AG08395 (cell line): ENCODE measurements around the gene PID1.
A peak's percentile ranks its signal among the peaks of the same experiment; 100 is the strongest.

ENCODE experiments used
- DNase-seq: peaks from one replicate; pipeline ENCODE4 v3.0.0; 2012; ENCODE audit warnings: mixed read lengths, low spot score

PID1 gene

GRCh38 chr2:229261076-229261475 is 10.0 kb downstream of the PID1 start:
- no peak for DNase-seq

DNA sequence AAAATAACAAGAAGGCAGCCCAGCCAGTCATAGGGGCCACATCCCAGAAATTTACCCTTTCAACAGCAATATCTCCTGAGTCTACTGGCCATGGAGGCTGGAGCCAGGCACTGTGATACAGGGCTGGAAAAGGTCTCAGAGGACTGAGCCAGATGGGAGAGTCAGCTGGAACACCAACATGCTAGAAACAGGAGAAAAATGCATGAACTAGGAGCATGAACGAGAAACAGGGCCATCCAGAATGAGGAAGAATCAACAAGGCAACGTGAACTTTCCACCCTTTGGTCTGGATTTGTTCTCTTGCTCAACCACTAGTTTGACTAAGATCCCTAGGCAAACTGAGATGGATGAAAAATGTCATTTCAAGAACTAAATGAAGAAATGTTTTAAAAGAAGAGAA is 13.1 kb downstream of the PID1 start:
- no peak for DNase-seq

- no peak for DNase-seq
Observed at GRCh38 chr2:229256376-229256775, 14.7 kb downstream of the PID1 start.

GRCh38 chr2:229254206-229254605 is 16.9 kb downstream of the PID1 start:
- no peak for DNase-seq

DNA sequence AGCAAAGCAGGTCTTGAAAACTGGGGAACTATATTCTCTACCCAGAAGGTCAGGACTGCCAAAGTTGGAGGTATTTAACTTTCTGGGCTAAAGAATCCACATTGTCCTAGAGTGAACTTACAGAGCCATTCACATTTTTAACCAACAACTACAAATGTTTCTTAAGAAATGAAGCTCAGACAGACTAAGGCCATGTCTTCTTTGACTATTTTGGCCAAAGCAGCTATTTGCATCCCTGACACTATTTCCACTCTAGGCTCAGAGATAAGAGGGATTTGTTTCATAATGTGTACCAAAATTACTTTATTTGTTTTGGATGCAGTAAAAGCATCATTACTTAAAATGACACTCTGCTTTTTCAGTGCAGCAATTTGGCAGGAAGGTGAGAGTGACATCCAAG is 18.1 kb downstream of the PID1 start:
- no peak for DNase-seq

GRCh38 chr2:229252280-229252679 is 18.8 kb downstream of the PID1 start:
- DNase-seq, result no peak

DNA sequence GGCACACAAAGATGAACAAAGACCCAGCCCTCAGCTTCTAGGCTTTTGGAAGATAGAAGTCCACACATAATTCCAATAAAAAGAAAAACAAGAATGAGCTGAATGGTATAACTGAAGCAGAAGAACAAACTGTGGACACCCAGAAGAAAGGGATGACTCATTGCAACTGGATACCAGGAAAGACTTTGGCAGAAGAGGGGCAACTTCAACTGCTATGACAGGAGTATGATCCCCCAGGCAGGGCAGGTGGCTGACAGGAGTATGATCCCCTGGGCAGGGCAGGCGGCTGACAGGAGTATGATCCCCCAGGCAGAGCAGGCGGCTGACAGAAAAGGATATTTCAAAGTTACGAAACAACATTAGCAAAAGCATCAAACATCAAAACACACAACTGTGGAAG is 21.6 kb downstream of the PID1 start:
- no peak for DNase-seq

DNA sequence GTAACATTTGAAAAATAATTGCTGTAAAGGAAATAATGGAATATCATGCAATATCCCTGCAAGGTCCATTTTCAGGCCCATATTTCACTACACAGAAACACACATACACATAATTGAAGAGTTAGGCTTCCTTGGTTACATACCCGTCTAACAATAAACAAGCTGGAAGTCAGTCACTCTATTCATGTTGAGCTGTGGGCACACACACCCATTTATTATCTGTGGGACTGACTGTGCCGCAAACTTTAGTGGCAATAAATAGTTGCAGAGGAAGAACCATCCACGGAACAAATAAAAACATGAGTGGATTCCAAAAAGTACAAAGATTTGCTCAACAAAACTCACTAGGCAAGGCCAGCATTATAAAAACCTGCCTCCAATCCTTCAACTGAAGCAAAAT is 24.8 kb downstream of the PID1 start:
- no peak for DNase-seq

- DNase-seq, result no peak
Observed at GRCh38 chr2:229244975-229245374, 26.1 kb downstream of the PID1 start.

GRCh38 chr2:229243890-229244560 is 27.1 kb downstream of the PID1 start:
- no peak for DNase-seq

- no peak for DNase-seq
Observed at GRCh38 chr2:229240984-229241491, 30.0 kb downstream of the PID1 start.

DNA sequence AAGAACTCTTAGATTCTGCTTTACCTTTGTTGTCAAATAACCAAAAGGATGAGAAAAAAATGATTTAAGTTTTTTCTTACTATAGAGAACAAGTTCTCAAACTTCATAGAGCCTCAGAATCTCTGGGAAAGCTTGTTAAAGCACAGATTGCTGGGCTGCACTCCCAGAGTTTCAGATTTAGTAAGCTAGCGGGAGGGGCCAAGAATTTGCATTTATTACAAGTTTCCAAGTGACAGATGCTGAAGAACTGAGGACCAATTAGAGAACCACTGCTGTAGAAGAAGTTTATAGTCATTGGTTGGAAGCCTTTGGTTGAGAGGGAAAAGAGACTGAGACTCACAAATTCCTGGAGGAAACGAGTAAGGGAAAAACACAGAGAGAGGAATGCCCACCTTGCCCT is 32.1 kb downstream of the PID1 start:
- DNase-seq, result no peak

GRCh38 chr2:229237270-229237669 is 33.8 kb downstream of the PID1 start:
- no peak for DNase-seq

DNA sequence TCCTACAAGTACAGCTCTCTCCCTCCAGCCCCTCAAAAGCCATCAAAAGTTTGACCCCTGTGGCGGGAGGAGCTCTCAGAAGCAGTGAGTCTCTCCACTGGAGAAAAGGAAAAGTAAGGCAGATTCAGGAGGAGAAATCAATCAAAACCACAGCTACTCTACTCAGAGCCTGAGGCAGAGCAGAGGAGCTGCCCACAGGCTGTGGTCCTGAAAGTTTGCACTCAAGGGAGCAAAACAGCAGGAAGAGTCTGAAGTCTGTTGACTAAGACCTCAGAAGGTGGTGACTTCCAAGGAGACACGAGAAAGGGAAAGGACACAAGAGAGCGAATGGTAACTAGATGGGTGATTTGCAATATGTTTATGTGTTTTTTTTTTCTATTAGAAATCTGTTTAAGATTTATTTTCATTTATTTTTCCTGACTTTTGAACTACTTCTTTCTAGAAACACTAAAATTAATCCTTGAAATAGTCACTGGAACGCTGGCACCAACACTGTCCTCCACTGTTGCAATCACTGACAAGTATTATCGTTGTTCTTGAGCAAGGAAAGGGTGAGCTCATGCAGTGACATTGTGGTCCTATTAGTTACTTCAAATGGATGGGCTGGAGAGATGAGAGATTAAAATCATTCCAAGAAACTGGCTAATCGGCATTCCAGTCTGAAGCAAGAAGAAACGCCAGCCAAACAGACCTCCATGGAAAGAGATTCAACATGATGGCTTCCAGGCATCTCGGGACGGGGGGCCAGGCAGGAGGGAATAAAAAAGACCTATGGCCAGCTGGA is 35.8 kb downstream of the PID1 start:
- peak; percentile 41 for DNase-seq

- no peak for DNase-seq
Observed at GRCh38 chr2:229231885-229232284, 39.2 kb downstream of the PID1 start.

- no peak for DNase-seq
Observed at GRCh38 chr2:229231328-229231868, 39.7 kb downstream of the PID1 start.

GRCh38 chr2:229230911-229231310 is 40.2 kb downstream of the PID1 start:
- no peak for DNase-seq

DNA sequence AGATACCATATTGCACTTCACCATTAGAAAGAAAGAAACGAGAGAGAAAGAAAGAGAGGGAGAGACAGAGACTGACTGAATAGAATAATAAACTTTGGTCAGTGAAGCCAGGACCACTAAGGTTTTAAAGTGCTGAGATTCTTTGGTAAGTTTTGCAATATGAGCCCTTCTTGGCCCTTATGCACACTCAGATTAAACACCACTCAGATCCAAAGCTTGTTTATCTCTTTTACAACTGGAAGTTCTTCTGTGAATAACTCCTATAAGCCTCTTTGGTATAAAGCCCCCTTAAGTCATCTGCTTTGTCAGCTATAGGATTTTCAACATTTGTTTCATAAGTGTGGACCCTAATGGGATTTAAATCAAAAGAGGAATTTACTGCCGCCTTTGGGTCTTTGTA is 40.8 kb downstream of the PID1 start:
- DNase-seq, result no peak

DNA sequence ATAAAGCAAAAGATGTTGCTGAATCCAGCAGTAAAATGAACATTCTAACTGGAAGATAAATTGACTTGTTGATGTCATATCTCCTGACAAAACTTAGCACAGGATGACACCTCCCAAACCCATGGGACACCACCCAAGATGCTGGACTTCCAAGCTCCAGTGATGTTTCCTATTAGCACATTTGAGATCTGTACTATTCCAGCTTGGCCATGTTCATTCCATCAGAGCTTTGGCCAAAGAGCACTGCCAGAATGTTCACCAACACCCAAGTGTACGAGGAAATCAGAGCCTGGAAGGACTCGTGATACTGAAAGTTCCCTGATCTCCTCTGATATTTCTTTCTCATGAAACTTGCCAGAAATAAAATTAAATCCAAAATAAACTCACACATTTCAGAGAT is 44.7 kb downstream of the PID1 start:
- DNase-seq, result no peak

- no peak for DNase-seq
Observed at GRCh38 chr2:229223107-229223506, 48.0 kb downstream of the PID1 start.

GRCh38 chr2:229221641-229222040 is 49.4 kb downstream of the PID1 start:
- DNase-seq, result no peak

GRCh38 chr2:229220254-229220653 is 50.8 kb downstream of the PID1 start:
- DNase-seq, result no peak

GRCh38 chr2:229218329-229218921 is 52.7 kb downstream of the PID1 start:
- DNase-seq, result no peak
